ENCODE results near the gene MIB2.
"Not testable (repeated sequence)": the region's sequence is repeated elsewhere in the genome, so short reads cannot be mapped to it uniquely, and the experiment has no call there.

MIB2 gene

GRCh38 chr1:1671365-1672119 is 56.2 kb downstream of the MIB2 start:
- TF ChIP-seq CTCF (IDR thresholded peaks at IDR 0.05; ENCODE audit: unreplicated experiment in 3 of 3): no peak
- peaks cover 3% of the 10 kb centered on the region for H3K27me3 Mint-ChIP-seq (ENCODE audit: low read depth)
- H3K4me3 Mint-ChIP-seq: no peak overlapping the region

DNA sequence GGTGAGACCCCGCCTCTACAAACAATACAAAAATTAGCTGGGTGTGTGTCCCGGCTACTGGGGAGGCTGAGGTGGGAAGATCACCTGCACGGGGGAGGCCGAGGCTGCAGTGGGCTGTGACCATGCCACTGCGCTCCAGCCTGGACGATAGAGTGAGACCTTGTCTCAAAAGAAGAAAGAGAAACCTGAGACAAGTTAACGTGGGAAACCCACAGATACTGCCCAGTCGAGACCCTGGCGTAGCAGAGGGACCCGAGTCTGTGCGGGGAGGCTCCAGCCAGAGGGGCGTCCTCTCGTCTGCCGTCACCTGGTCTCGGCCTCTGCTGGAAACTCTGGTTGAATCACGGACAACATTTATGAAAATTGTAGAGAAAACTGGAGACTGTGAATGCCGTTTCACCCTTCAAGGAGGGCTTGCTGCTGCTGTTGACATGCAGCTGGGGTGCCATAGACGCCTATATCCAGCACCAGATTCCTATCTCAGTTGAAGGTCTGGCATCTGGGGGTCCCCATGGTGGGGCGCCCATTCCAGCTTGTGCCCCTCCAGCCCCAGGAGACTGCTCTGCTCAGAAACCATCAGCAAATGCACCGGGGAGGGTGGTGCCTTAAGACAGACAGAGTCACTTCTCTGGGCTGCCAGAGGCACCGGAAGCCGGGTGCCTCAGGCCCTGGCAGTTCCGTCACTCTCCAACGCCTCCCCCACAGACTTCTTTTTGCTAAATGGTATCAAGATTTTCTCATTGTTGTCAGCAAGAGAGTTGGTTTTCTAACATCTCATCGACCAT is 57.1 kb downstream of the MIB2 start:
- Mint-ChIP-seq H3K27me3 (ENCODE audit: low read depth) (peaks cover 3% of the 10 kb centered on the region), H3K4me3 (no peak overlapping the region), H3K27ac (no peak overlapping the region), H3K36me3 (ENCODE audit: low read depth) (peaks cover 30% of the 10 kb centered on the region), H3K4me1 (no peaks in the 10 kb centered on the region), H3K9me3 (no peaks in the 10 kb centered on the region)
- TF ChIP-seq CTCF (IDR thresholded peaks at IDR 0.05; ENCODE audit: unreplicated experiment in 3 of 3): no peak

More at GRCh38 chr1:1671365-1672119, 56.2 kb downstream of the MIB2 start:
- Mint-ChIP-seq H3K9me3 (no peaks in the 10 kb centered on the region), H3K4me1 (no peaks in the 10 kb centered on the region), H3K36me3 (ENCODE audit: low read depth) (peaks cover 32% of the 10 kb centered on the region), H3K27ac (no peak overlapping the region)

DNA sequence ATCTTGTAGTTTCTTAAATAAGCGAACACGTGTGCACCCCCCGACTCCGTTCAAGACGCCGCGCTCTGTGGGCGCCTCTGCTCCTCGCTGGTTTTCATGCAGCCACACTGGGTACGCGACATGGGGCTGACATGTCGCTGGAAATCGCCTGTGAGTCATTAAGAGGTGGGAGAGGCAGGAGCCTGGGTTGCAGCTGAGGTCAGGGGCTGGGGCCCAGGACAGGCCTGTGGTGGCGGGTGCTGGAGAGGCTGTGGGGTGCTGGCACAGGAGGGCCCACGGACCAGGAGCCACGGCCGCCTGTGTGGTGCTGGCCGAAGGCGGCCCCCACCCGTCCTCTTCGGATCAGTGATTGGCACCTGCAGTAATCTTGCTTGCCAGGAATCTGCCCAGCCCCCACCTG is 59.5 kb downstream of the MIB2 start:
- H3K4me1 Mint-ChIP-seq, H3K4me3 Mint-ChIP-seq: not testable (repeated sequence)

DNA sequence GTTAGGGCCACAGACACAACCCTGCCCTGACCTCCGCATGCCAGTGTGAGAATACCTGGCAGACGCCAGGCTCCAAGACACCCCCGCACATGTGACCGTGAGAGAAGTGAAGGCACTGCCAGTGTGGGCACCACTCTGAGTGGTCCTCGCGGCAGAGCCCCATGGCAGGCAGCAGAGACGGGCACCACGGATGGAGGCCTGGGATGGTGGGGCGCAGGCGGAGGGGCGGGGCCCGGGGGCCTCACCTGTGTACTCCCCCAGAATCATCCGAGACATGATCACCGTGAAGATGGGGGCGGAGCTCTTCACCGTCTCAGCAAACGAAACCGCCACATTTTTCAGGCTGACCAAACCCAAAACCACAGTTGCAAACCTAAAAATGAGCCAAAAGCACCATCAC is 59.9 kb downstream of the MIB2 start:
- H3K4me3 Mint-ChIP-seq; H3K4me1 Mint-ChIP-seq; H3K27ac Mint-ChIP-seq; H3K27me3 Mint-ChIP-seq (ENCODE audit: low read depth); H3K9me3 Mint-ChIP-seq: not testable (repeated sequence)
- H3K36me3 Mint-ChIP-seq (ENCODE audit: low read depth): peaks cover 20% of the 10 kb centered on the region

More for the DNA sequence above, 59.5 kb downstream of the MIB2 start:
- H3K9me3 Mint-ChIP-seq; H3K27ac Mint-ChIP-seq; H3K27me3 Mint-ChIP-seq (ENCODE audit: low read depth): not testable (repeated sequence)
- peaks cover 24% of the 10 kb centered on the region for H3K36me3 Mint-ChIP-seq (ENCODE audit: low read depth)

DNA sequence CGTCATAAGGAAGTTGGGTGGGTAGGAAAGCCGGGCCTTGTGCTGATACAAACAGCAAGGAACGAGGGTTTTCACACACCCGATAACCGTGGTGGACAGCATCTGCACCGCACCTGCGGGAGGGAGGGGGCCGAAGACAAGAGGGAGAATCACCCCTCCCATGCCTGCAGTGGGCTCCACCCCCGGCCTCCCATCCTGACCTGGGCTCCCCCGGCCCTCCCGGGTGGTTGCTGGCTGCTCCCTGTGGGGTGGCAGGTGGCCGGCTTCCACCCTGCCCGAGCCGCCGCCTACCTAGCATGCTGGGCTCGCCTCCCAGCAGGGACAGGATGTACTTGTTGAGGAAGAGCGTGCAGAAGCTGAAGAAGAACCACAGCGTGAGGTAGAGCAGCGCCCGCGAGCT is 60.8 kb downstream of the MIB2 start:
- H3K36me3 Mint-ChIP-seq (ENCODE audit: low read depth): peaks cover 17% of the 10 kb centered on the region
- H3K27ac Mint-ChIP-seq; H3K27me3 Mint-ChIP-seq (ENCODE audit: low read depth); H3K4me3 Mint-ChIP-seq; H3K9me3 Mint-ChIP-seq; H3K4me1 Mint-ChIP-seq: not testable (repeated sequence)

- no peaks in the 10 kb centered on the region for H3K9me3 Mint-ChIP-seq
- H3K27me3 Mint-ChIP-seq (ENCODE audit: low read depth): no peaks in the 10 kb centered on the region
- peaks cover 13% of the 10 kb centered on the region for H3K36me3 Mint-ChIP-seq (ENCODE audit: low read depth)
- no peaks in the 10 kb centered on the region for H3K4me1 Mint-ChIP-seq
- peak overlapping the region in 2 of 3 experiments; percentile 22 to 91 for H3K27ac Mint-ChIP-seq
- peak overlapping the region in 1 of 3 experiments; percentile 25 for H3K4me3 Mint-ChIP-seq
- TF ChIP-seq CTCF (IDR thresholded peaks at IDR 0.05; ENCODE audit: unreplicated experiment in 3 of 3): no peak
Measured at GRCh38 chr1:1677718-1678580, 62.6 kb downstream of the MIB2 start.
